ENCODE data around the gene IRAK1. TPM values are rescaled to one million over a fixed set of nuclear protein-coding genes. Genes with fewer than 3 reads are reported as not detected.

Gene IRAK1
- total RNA-seq, 1 donor, result 99.5 TPM

DNA sequence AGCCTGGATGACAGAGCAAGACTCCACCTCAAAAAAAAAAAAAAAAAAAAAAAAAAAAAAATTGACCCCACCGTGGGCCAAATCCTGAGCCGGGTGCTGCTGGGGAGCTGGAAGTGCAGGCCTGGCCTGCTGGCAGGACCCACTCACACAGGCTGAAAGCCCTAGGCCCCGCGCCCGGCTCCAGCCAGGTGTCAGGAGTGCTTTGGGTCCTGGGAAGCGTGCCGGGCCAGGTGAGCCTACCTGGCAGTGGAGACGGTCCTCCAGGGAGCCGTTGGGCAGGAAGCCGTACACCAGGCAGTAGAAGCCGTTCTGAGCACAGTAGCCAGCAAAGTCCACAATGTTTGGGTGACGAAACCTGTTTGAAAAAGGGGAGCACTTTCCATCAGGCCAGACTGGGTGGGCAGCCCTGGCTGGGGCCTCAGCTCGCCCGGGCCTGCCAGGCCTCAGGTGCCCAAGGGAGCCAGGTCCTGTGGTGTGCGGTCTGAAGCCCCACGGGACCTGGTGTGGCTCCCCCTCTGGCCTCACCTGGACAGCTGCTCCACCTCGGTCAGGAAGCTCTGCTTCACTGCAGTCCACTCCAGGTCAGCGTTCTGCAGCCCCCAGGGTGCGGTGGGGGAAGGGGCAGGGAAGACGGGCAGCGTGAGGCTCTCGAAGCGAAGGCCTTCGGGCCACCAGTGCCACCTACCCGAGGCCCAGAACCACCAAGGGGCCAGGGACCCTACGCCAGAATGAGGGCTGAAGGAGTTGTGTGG lies 1.8 kb downstream of the IRAK1 start:
- peak overlapping the region; percentile 69 for H3K27ac ChIP-seq (ENCODE audit: low read depth, low read length)
- H3K4me1 ChIP-seq (ENCODE audit: insufficient read depth, low read length), result peaks cover 16% of the 10 kb centered on the region
- peaks cover 26% of the 10 kb centered on the region for H3K36me3 ChIP-seq (ENCODE audit: insufficient read depth, low read length)
- peaks cover 5% of the 10 kb centered on the region for H4K20me1 ChIP-seq (ENCODE audit: insufficient read depth, low read length)
- no peaks in the 10 kb centered on the region for H3K27me3 ChIP-seq (ENCODE audit: insufficient read depth, low read length)
- peaks cover 41% of the 10 kb centered on the region for H3K79me2 ChIP-seq (ENCODE audit: insufficient read depth, low read length)
- peak; percentile 63 for DNase-seq (ENCODE audit: insufficient read length, low spot score, missing footprints)
- TF ChIP-seq, protein P1, sequence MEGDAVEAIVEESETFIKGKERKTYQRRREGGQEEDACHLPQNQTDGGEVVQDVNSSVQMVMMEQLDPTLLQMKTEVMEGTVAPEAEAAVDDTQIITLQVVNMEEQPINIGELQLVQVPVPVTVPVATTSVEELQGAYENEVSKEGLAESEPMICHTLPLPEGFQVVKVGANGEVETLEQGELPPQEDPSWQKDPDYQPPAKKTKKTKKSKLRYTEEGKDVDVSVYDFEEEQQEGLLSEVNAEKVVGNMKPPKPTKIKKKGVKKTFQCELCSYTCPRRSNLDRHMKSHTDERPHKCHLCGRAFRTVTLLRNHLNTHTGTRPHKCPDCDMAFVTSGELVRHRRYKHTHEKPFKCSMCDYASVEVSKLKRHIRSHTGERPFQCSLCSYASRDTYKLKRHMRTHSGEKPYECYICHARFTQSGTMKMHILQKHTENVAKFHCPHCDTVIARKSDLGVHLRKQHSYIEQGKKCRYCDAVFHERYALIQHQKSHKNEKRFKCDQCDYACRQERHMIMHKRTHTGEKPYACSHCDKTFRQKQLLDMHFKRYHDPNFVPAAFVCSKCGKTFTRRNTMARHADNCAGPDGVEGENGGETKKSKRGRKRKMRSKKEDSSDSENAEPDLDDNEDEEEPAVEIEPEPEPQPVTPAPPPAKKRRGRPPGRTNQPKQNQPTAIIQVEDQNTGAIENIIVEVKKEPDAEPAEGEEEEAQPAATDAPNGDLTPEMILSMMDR (IDR thresholded peaks at IDR 0.05; ENCODE audit: extremely low read depth, low read depth, low read length), result no peak
- H3K9me3 ChIP-seq (ENCODE audit: low read depth, low read length), result no peaks in the 10 kb centered on the region
- H3K4me2 ChIP-seq (ENCODE audit: insufficient read depth, low read length), result peak overlapping the region; percentile 81
- H2AFZ ChIP-seq (ENCODE audit: low read length), result no peak overlapping the region
- H3K4me3 ChIP-seq (ENCODE audit: insufficient read depth, low read length), result peak overlapping the region; percentile 72

- Histone ChIP-seq H3K4me3 (ENCODE audit: insufficient read depth, low read length) (no peak overlapping the region), H3K27ac (ENCODE audit: low read depth, low read length) (no peak overlapping the region)
- TF ChIP-seq, protein P1 (IDR thresholded peaks at IDR 0.05; ENCODE audit: extremely low read depth, low read depth, low read length), result no peak
Observed at GRCh38 chrX:154016366-154017076, 3.2 kb downstream of the IRAK1 start.

GRCh38 chrX:154015581-154016264 lies 4.0 kb downstream of the IRAK1 start:
- no peak overlapping the region for H3K4me2 ChIP-seq (ENCODE audit: insufficient read depth, low read length)
- H3K27me3 ChIP-seq (ENCODE audit: insufficient read depth, low read length), result no peaks in the 10 kb centered on the region
- peaks cover 7% of the 10 kb centered on the region for H3K4me1 ChIP-seq (ENCODE audit: insufficient read depth, low read length)
- peaks cover 43% of the 10 kb centered on the region for H3K36me3 ChIP-seq (ENCODE audit: insufficient read depth, low read length)
- no peak overlapping the region for H3K4me3 ChIP-seq (ENCODE audit: insufficient read depth, low read length)
- H3K27ac ChIP-seq (ENCODE audit: low read depth, low read length), result no peak overlapping the region
- no peaks in the 10 kb centered on the region for H3K9me3 ChIP-seq (ENCODE audit: low read depth, low read length)
- H2AFZ ChIP-seq (ENCODE audit: low read length), result no peak overlapping the region
- H4K20me1 ChIP-seq (ENCODE audit: insufficient read depth, low read length), result peaks cover 5% of the 10 kb centered on the region
- peak; percentile 82 for DNase-seq (ENCODE audit: insufficient read length, low spot score, missing footprints)
- TF ChIP-seq, protein P1 (IDR thresholded peaks at IDR 0.05; ENCODE audit: extremely low read depth, low read depth, low read length), result no peak
- H3K79me2 ChIP-seq (ENCODE audit: insufficient read depth, low read length), result peaks cover 39% of the 10 kb centered on the region

More at GRCh38 chrX:154016366-154017076, 3.2 kb downstream of the IRAK1 start:
- no peak overlapping the region for H3K4me2 ChIP-seq (ENCODE audit: insufficient read depth, low read length)
- H3K79me2 ChIP-seq (ENCODE audit: insufficient read depth, low read length), result peaks cover 41% of the 10 kb centered on the region
- peaks cover 15% of the 10 kb centered on the region for H3K4me1 ChIP-seq (ENCODE audit: insufficient read depth, low read length)
- no peaks in the 10 kb centered on the region for H3K9me3 ChIP-seq (ENCODE audit: low read depth, low read length)
- H3K27me3 ChIP-seq (ENCODE audit: insufficient read depth, low read length), result no peaks in the 10 kb centered on the region
- peaks cover 37% of the 10 kb centered on the region for H3K36me3 ChIP-seq (ENCODE audit: insufficient read depth, low read length)
- H2AFZ ChIP-seq (ENCODE audit: low read length), result no peak overlapping the region
- DNase-seq (ENCODE audit: insufficient read length, low spot score, missing footprints), result peak; percentile 77
- peaks cover 5% of the 10 kb centered on the region for H4K20me1 ChIP-seq (ENCODE audit: insufficient read depth, low read length)
